GM18517 (cell line): Measurements from ENCODE around the gene TGDS.
"Not testable (repeated sequence)": the region's sequence is repeated elsewhere in the genome, so short reads cannot be mapped to it uniquely, and the experiment has no call there.

Experiments used
- ATAC-seq: cut with Tn5 transposase; IDR thresholded peaks from one replicate; pipeline ENCODE4 v1.9.1; 2021; ENCODE audit warnings: mild to moderate bottlenecking, moderate library complexity; ENCODE audit not compliant: unreplicated experiment

The TGDS gene

DNA sequence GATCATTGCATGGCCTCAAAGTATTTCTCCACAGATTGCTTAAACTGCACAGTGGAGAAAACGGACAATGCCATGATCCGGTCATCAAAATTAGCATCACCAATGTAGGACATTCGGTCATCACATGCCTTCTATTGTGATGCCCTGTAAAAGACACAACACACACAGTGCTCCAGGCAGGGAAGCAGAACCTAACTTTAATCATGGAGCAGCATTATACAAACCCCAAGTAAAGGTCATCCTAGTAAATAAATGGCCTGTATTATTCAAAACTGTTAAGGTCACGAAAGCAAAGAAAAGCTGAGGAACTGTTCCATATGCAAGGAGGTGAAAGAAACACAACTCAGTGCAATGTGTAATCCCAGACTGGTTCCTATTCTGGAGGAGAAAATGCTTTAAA lies 42.2 kb downstream of the TGDS start:
- no peak for ATAC-seq

GRCh38 chr13:94552095-94552494 lies 43.9 kb downstream of the TGDS start:
- ATAC-seq = no peak

DNA sequence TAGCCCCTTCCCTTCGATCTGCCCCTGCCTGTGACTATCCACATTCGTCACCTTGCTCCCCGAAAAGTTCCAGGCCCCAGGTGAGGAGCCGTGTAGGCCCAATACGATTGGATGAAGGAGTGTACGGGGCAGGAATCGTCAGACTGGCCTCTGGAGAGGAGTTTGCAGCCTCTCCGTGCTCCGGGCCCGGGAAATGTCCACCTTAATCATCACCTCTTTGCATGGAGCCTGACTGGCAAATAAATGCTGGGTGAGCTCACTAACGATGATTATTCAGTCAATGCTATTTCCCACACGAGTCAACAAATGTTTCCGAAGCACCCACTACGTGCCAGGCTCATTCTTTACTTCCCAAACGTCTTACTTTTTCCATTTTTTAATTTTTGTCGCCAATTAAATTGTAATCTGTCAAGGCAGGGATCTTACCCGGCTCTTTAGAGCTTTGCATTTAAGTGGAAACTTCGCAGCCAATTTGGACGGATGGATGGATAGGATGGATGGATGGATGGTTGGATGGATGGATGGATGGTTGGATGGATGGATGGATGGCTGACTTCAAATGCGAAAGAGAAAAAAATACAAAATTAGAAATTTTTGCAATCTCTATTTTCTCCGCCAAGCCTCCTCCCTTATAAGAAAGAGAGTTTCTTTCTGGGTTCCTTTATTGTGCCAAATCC lies 45.8 kb downstream of the TGDS start:
- peak; percentile 0 for ATAC-seq

- peak; percentile 87 for ATAC-seq
These were observed 46.5 kb downstream of the TGDS start for GRCh38 chr13:94549232-94550061.

GRCh38 chr13:94548821-94549231 lies 47.1 kb downstream of the TGDS start:
- peak; percentile 63 for ATAC-seq

DNA sequence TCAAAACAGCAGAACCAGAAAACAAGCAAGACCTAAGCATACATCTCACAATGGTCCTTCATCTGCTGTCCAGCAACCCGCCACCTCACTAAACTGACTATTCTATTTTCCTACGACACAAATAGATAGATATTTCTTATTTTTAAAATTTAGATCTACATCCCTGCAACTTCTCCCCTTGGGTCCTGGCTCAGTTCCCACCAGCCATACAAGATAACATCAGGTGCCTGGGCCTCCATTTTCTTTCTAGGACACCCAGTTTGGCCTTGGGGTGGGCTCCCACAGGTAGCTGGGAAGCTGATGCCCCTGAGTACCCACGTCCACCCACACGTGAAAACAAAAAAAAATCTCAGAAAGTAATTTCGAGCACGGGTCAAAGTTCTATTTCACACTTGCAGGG lies 47.6 kb downstream of the TGDS start:
- ATAC-seq = no peak

- ATAC-seq = no peak
These were observed 49.7 kb downstream of the TGDS start for GRCh38 chr13:94546061-94546839.

- no peak for ATAC-seq
These were observed 51.0 kb downstream of the TGDS start for GRCh38 chr13:94544922-94545321.

GRCh38 chr13:94542917-94543316 lies 53.0 kb downstream of the TGDS start:
- ATAC-seq = no peak

DNA sequence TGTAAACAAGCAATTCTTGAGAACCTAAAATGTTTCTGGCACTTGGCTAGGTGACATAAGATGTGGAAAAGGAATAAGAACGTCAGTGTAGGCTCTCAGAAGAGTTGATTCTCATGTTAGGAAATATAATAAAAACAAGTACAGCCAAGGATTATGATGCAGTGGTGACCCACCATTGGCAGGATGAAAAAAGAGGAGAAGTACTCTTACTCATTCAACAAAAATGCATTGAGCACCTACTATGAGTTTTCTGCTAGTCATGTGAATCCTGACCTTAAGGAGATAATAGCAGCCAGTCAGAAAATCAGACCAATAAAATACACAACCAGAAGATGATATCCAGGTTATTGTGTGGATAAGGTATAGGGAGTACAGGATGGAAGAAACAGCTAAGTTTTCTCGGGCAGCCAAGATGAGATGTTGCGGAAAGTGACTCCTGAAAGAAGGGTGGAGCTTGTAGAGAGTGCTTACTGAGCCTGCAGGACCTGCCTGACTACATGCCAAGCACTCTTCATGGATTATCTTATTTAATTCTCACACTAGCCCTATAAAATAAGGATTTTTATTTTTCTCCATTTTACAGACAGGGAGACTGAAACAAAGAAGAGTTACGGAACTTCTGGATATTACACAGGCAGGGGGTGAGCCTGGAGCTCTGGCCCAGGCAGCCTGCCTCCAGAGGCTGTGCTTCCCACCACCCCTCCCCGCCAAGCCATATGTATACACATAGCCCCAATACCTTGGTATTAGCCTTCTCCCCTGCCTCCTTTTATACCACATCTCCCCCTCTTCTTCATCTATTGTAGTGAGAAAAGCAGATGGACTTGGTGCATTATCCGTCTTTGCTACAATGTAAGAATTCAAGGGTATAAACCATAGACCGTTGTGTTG lies 58.0 kb downstream of the TGDS start:
- ATAC-seq = no peak

DNA sequence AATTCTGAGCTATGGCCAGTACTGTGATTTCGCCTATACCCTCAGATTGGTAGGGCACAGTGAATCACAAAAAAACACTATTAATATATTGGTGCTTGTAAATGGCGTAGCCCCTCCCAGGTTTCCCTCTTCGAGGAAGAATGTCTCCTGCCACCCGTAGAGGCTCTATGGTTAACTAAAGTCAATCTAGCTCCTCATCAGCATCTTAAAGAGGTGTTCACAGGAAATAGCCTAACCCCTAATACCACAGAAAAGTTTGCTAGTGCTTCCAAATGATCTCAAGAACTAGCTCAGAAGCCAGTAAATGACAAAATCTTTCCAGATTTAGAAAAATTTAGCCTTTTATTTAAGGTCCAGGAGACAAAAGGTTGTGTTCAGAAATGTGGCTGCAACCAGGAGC lies 60.2 kb downstream of the TGDS start:
- no peak for ATAC-seq

DNA sequence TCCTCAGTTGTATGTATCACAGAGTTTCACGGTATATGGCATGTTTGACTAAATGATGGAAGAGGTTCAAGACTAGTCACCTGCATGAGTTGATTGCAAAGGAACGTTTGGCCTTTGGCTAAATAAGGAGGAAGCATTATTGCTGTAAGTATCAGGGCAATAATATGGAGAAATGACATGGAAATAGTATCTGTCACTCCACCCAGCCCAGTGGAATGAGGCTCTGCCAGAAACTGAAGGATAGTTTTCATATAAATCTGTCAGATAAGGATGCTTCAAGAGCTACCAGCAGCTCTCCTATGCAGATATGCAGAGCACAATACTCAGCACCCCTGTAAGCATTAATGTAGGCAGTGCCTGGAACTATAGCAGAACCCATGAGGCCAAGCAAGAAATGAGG lies 60.7 kb downstream of the TGDS start:
- ATAC-seq = no peak

DNA sequence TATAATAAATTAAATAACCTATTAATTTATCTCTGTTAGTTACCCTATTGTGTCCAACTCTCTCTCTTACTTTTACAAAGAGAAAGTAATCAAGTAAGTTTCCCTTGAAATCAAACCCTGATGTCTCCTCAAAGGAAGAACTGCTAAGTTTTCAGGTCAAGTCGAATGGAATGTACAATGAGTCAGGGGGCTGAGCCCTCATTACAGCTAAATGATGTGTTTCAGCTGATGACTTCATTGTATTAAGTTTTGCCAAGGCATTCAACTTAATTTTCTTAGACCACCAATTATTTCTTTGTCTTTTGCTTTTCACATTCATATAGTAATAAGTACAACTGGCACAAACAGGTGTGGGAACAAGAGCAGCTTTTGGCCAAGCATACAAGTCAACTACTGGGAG lies 61.8 kb downstream of the TGDS start:
- no peak for ATAC-seq

DNA sequence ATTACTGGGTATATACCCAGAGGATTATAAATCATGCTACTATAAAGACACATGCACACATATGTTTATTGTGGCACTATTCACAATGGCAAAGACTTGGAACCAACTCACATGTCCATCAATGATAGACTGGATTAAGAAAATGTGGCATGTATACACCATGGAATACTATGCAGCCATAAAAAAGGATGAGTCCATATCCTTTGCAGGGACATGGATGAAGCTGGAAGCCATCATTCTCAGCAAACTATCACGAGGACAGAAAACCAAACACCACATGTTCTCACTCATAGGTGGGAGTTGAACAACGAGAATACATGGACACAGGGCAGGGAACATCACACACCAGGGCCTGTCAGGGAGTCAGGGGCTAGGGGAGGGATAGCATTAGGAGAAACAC lies 63.7 kb downstream of the TGDS start:
- ATAC-seq = not testable (repeated sequence)

- not testable (repeated sequence) for ATAC-seq
These were observed 69.0 kb downstream of the TGDS start for GRCh38 chr13:94526956-94527355.

- no peak for ATAC-seq
These were observed 70.2 kb downstream of the TGDS start for GRCh38 chr13:94525781-94526180.

DNA sequence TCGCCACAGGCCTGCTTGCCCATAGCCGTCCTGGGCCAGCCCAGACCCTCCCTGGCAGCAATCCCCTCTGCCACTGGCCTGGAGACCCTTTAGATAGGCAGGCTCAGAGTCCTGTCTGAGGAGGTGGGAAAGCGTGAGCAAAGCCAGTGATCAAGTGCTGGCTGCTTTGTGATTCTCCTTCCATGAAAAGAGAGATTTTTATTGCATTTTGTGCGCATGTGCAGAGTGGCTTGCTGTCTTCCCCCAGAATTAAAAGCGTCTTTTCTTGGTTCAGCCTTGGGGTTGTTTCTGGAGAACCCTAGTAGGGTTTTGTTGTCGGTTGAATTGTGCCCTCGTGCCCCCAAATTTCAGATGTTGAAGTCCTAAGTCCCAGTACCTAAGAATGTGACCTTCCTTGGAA lies 71.5 kb downstream of the TGDS start:
- no peak for ATAC-seq
